Endothelial cell of umbilical vein (primary cell): ENCODE results near the gene ITFG1. TPM values are rescaled to one million over a fixed set of nuclear protein-coding genes. Genes with fewer than 3 reads are reported as not detected.

ENCODE experiments used
- BruUV-seq: library from RNA; stranded (reverse); fragments of 400-500 nt; replicated peaks from 2 replicates; lab custom pipeline; 2021; lab: Mats Ljungman, UMichigan
- CTCF ChIA-PET: fragments of 300-600, 350-600 bp; sonication (Branson Sonifier 250); formaldehyde crosslinking; loops from one replicate; lab custom pipeline; 2021; ENCODE audit warnings: antibody characterized with exemption, inconsistent platforms; lab: Charles Lee
- POLR2A ChIA-PET: fragments of 300-600, 350-600 bp; sonication (Branson Sonifier 250); formaldehyde crosslinking; loops from one replicate; lab custom pipeline; 2021; ENCODE audit warnings: antibody characterized with exemption, inconsistent platforms; lab: Charles Lee
- DNase-seq: peaks from one replicate; pipeline ENCODE4 v3.0.0-alpha.2; 2011; ENCODE audit warnings: low read depth, low spot score
- FAIRE-seq: peaks from 2 replicates; lab custom pipeline; 2011; peaks lifted over from hg19 to GRCh38; lab: Jason Lieb, UNC
- H2AFZ ChIP-seq: 2 replicates; pipeline ENCODE4 v1.6.0; 2012; ENCODE audit warnings: low read depth, low read length, control low read depth, inconsistent platforms
- H3K27ac ChIP-seq: 2 replicates; pipeline ENCODE4 v1.5.1; 2011; ENCODE audit warnings: low read depth, mild to moderate bottlenecking, control low read depth, low read length, moderate library complexity; ENCODE audit not compliant: insufficient read depth
- H3K27me3 ChIP-seq, 2 experiments: 2 replicates each; pipeline versions ENCODE4 v1.6.0 to v1.6.1; 2011; ENCODE audit warnings: low read length in 2 of 2, mixed read lengths in 1 of 2; ENCODE audit not compliant: control insufficient read depth in 2 of 2, insufficient read depth in 2 of 2
- H3K36me3 ChIP-seq, 2 experiments: 2 replicates in 1 of 2; 3 replicates in 1 of 2; pipeline ENCODE4 v1.5.1; 2011; ENCODE audit warnings: low read length in 2 of 2, mild to moderate bottlenecking in 1 of 2, moderate library complexity in 1 of 2; ENCODE audit not compliant: control insufficient read depth in 2 of 2, insufficient read depth in 2 of 2; ENCODE audit errors: extremely low read depth in 1 of 2
- H3K4me1 ChIP-seq: 3 replicates; pipeline ENCODE4 v1.5.1; 2011; ENCODE audit warnings: mild to moderate bottlenecking, low read length; ENCODE audit not compliant: control insufficient read depth, insufficient read depth; ENCODE audit errors: extremely low read depth
- H3K4me2 ChIP-seq: 2 replicates; pipeline ENCODE4 v1.6.1; 2011; ENCODE audit warnings: low read length, control low read depth, mixed read lengths; ENCODE audit not compliant: insufficient read depth
- H3K4me3 ChIP-seq, 3 experiments: fragments of 200-600 bp in 1 of 3; sonication (generic), shearing (Covaris generic) in 1 of 3; replicated peaks in 1 of 3; 2 replicates each; pipeline ENCODE4 v1.5.1; 2011 to 2016; ENCODE audit warnings: control low read depth in 3 of 3, low read length in 3 of 3, mild to moderate bottlenecking in 2 of 3, inconsistent platforms in 1 of 3, low read depth in 1 of 3, moderate library complexity in 1 of 3; ENCODE audit not compliant: insufficient read depth in 1 of 3
- H3K79me2 ChIP-seq: 2 replicates; pipeline ENCODE4 v1.6.0; 2012; ENCODE audit warnings: low read length, inconsistent platforms; ENCODE audit not compliant: control insufficient read depth, insufficient read depth
- H3K9ac ChIP-seq: replicated peaks from 2 replicates; pipeline ENCODE3; 2011; ENCODE audit warnings: low read length, control low read depth; ENCODE audit not compliant: insufficient read depth; ENCODE audit errors: extremely low read depth
- H3K9me1 ChIP-seq: replicated peaks from 3 replicates; pipeline ENCODE4 v1.6.0; 2011; ENCODE audit warnings: mild to moderate bottlenecking, low read length; ENCODE audit not compliant: control insufficient read depth, insufficient read depth; ENCODE audit errors: extremely low read depth
- H3K9me3 ChIP-seq: replicated peaks from 2 replicates; pipeline ENCODE4 v1.5.1; 2012; ENCODE audit warnings: low read length, inconsistent platforms; ENCODE audit not compliant: control insufficient read depth, insufficient read depth
- H4K20me1 ChIP-seq: replicated peaks from 2 replicates; pipeline ENCODE3; 2011; ENCODE audit warnings: mild to moderate bottlenecking, low read length; ENCODE audit not compliant: control insufficient read depth, insufficient read depth; ENCODE audit errors: extremely low read depth
- CTCF ChIP-seq, 2 donors: IDR thresholded peaks; 1 replicate in 1 of 2; 2 replicates in 1 of 2; pipeline ENCODE4 v1.5.1; 2011; ENCODE audit warnings: low read length in 2 of 2, mild to moderate bottlenecking in 2 of 2, moderate library complexity in 2 of 2, control low read depth in 1 of 2, inconsistent platforms in 1 of 2, low read depth in 1 of 2; ENCODE audit not compliant: insufficient read depth in 1 of 2; ENCODE audit errors: extremely low read depth in 1 of 2
- EZH2 ChIP-seq: IDR thresholded peaks from 2 replicates; pipeline ENCODE4 v1.6.1; 2012; ENCODE audit warnings: borderline replicate concordance, low read depth, mild to moderate bottlenecking, moderate library complexity, low read length, inconsistent platforms; ENCODE audit not compliant: severe bottlenecking
- FOS ChIP-seq: IDR thresholded peaks from 2 replicates; pipeline ENCODE4 v1.6.1; 2011; ENCODE audit warnings: mild to moderate bottlenecking, low read length, moderate library complexity, borderline replicate concordance; ENCODE audit not compliant: insufficient read depth
- GATA2 ChIP-seq: IDR thresholded peaks from 2 replicates; pipeline ENCODE4 v1.7.0; 2011; ENCODE audit warnings: low read depth, mild to moderate bottlenecking, moderate library complexity, mixed read lengths, low read length; ENCODE audit not compliant: insufficient read length, insufficient read depth
- JUN ChIP-seq: IDR thresholded peaks from 2 replicates; pipeline ENCODE4 v1.6.1; 2011; ENCODE audit warnings: borderline replicate concordance, low read depth; ENCODE audit not compliant: insufficient read length, insufficient read depth
- MAX ChIP-seq: IDR thresholded peaks from 2 replicates; pipeline ENCODE4 v1.6.1; 2011; ENCODE audit not compliant: insufficient read depth, insufficient read length
- MYC ChIP-seq: IDR thresholded peaks from one replicate; pipeline ENCODE4 v1.6.1; 2011; ENCODE audit warnings: mild to moderate bottlenecking, low read depth, low read length
- POLR2A ChIP-seq: IDR thresholded peaks from 2 replicates; pipeline ENCODE4 v1.6.1; 2012; ENCODE audit warnings: low read depth, mild to moderate bottlenecking, control low read depth, low read length
- POLR2AphosphoS5 ChIP-seq: IDR thresholded peaks from 2 replicates; pipeline ENCODE4 v1.6.1; 2012; ENCODE audit warnings: low read depth, mild to moderate bottlenecking, control low read depth, low read length, moderate library complexity; ENCODE audit not compliant: insufficient read depth
- dilution Hi-C: fragments of 300-500 bp; cut with MboI; formaldehyde crosslinking; loops from one replicate; pipeline ENCODE4 v1.15.0; 2019; ENCODE audit warnings: low sequenced_read_pairs; ENCODE audit not compliant: extremely low pct_ligation_motif_present
- intact Hi-C: fragments of 100-400 bp; cut with micrococcal nuclease; formaldehyde crosslinking; loops from one replicate; pipeline ENCODE4 v1.10.0; 2022
- polyA plus RNA-seq, 4 experiments: library from polyadenylated mRNA; depleted of rRNA in 3 of 4; stranded (reverse) in 3 of 4; unstranded in 1 of 4; fragments of >200 nt; gene quantifications; 2 replicates each; pipeline versions ENCODE4 v1.2.1 to v1.2.3, GENCODE V29; 2011 to 2012; ENCODE audit warnings: missing spikeins in 1 of 4
- total RNA-seq: library from RNA; stranded (reverse); gene quantifications from 2 replicates; pipeline ENCODE4 v1.2.3, GENCODE V29; 2021

The ITFG1 gene
- total and polyA plus RNA-seq, 2 donors (not counting 3 experiments of a cell fraction or from before 2014, with no cell fraction given) = 32.1 to 44.2 TPM

GRCh38 chr16:47317465-47318240, 143.2 kb downstream of the ITFG1 start:
- Histone ChIP-seq H4K20me1 (no peaks in the 10 kb centered on the region), H3K4me1 (no peaks in the 10 kb centered on the region), H3K9me3 (no peaks in the 10 kb centered on the region), H3K79me2 (no peaks in the 10 kb centered on the region), H3K4me2 (no peak overlapping the region), H2AFZ (no peak overlapping the region), H3K27me3 (no peaks in the 10 kb centered on the region), H3K9me1 (peaks cover 2% of the 10 kb centered on the region), H3K9ac (no peak overlapping the region), H3K27ac (no peak overlapping the region), H3K4me3 (no peak overlapping the region), H3K36me3 (no peaks in the 10 kb centered on the region)
- DNase-seq (no peak), FAIRE-seq (no peak)
- TF ChIP-seq MAX (no peak), FOS (no peak), JUN (no peak), POLR2AphosphoS5 (no peak), CTCF (IDR thresholded peaks at IDR 0.05; ENCODE audit: extremely low read depth in 1 of 2, insufficient read depth in 1 of 2, low read depth in 1 of 2, low read length in 2 of 2) (no peak), EZH2 (no peak), GATA2 (no peak), MYC (no peak), POLR2A (no peak)
- dilution Hi-C loops = no loop called here
- CTCF ChIA-PET = no interaction called here
- BruUV-seq = no TSS peak
- intact Hi-C loops = no loop called here
- POLR2A ChIA-PET = no interaction called here
